ENCODE measurements around the gene DCDC2C.
"Not testable (repeated sequence)": the region's sequence is repeated elsewhere in the genome, so short reads cannot be mapped to it uniquely, and the experiment has no call there.

The DCDC2C gene

DNA sequence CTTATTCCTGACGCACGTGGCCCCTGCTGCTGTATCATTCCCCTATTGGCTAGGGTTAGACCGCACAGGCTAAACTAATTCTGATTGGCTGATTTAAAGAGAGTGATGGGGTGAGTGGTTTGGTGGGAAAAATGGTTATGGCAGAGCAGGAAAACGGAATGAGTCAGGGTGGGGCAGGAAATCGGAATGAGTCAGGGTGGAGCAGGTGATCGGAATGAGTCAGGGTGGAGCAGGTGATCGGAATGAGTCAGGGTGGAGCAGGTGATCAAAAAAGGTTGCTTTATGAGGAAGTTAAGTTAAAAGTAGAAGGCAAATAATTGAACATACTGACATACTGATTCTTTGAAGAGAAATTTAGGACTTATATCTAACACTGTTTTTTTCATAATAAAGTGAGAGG is 42.7 kb upstream of the DCDC2C start:
- not testable (repeated sequence) for H4K8ac ChIP-seq (ENCODE audit: low read length); H2BK120ac ChIP-seq (ENCODE audit: low read depth, low read length); H3K36me3 ChIP-seq (ENCODE audit: control insufficient read depth in 1 of 2, insufficient read depth in 2 of 2, low read depth in 1 of 2, low read length in 2 of 2); H2AFZ ChIP-seq (ENCODE audit: low read depth, low read length); H3K9ac ChIP-seq (ENCODE audit: low read length); H2AK5ac ChIP-seq (ENCODE audit: low read length, severe bottlenecking); H2BK15ac ChIP-seq (ENCODE audit: low read depth, poor library complexity, severe bottlenecking); H3K4ac ChIP-seq (ENCODE audit: low read depth in 1 of 2, low read length in 2 of 2); H3K23ac ChIP-seq (ENCODE audit: low read length in 2 of 2); H2BK5ac ChIP-seq (ENCODE audit: low read depth, low read length, poor library complexity, severe bottlenecking); H3K4me3 ChIP-seq (ENCODE audit: insufficient read depth in 1 of 2, low read depth in 1 of 2, low read length in 2 of 2); H3K14ac ChIP-seq (ENCODE audit: low read length in 2 of 2); H3K9me3 ChIP-seq (ENCODE audit: control insufficient read depth, low read length); H3K18ac ChIP-seq (ENCODE audit: low read depth in 1 of 2, low read length in 2 of 2); H3K79me1 ChIP-seq (replicated peaks; ENCODE audit: low read length, poor library complexity, severe bottlenecking); DNase-seq; H3K27ac ChIP-seq (ENCODE audit: low read length, poor library complexity, severe bottlenecking); H3K4me2 ChIP-seq (ENCODE audit: low read length, poor library complexity, severe bottlenecking); H4K91ac ChIP-seq (ENCODE audit: low read length); H2BK12ac ChIP-seq (ENCODE audit: low read length in 2 of 2)
- Histone ChIP-seq H3K27me3 (ENCODE audit: control insufficient read depth in 1 of 2, insufficient read depth in 1 of 2, low read length in 2 of 2) (peaks cover 2 to 14% of the 10 kb centered on the region in 2 experiments), H3K4me1 (ENCODE audit: control insufficient read depth, insufficient read depth, low read depth, low read length) (peaks cover 14% of the 10 kb centered on the region)
- WGBS, result 92% methylated on average over 7 of the region's 7 CpGs

DNA sequence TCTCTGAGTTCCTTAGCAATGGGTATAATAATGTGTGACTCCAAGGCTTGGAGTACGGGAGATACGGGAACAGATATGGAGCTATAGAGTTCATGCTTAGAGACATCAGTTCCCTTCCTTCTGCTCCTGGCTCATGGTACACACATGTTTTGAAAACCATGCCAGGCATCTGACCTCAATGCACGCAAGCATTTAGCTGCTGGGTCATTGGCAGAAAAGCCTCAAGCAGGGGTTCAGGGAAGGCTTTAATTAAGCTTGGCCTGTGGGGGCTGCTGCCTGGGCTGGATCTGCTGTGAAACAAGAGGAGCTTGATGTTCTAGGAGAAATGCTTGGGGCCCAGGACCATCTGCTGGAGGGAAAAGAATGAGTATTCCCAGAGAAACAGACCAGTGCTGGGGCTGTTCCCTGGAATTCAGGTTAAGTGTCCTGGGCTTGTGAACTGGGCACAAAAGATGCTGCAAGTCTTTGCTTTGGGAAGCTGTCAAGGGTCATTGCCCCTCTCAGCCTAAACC is 42.2 kb upstream of the DCDC2C start:
- no peak overlapping the region for H4K91ac ChIP-seq (ENCODE audit: low read length)
- no peak for DNase-seq
- no peak overlapping the region for H2BK5ac ChIP-seq (ENCODE audit: low read depth, low read length, poor library complexity, severe bottlenecking)
- H3K4me2 ChIP-seq (ENCODE audit: low read length, poor library complexity, severe bottlenecking), result no peak overlapping the region
- H3K27me3 ChIP-seq (ENCODE audit: control insufficient read depth in 1 of 2, insufficient read depth in 1 of 2, low read length in 2 of 2), result peaks cover 0 to 12% of the 10 kb centered on the region in 2 experiments
- H3K36me3 ChIP-seq (ENCODE audit: control insufficient read depth in 1 of 2, insufficient read depth in 2 of 2, low read depth in 1 of 2, low read length in 2 of 2), result no peaks in the 10 kb centered on the region
- no peak overlapping the region for H2AK5ac ChIP-seq (ENCODE audit: low read length, severe bottlenecking)
- H3K79me1 ChIP-seq (replicated peaks; ENCODE audit: low read length, poor library complexity, severe bottlenecking), result no peaks in the 10 kb centered on the region
- WGBS, result 100% methylated on average over 3 of the region's 3 CpGs
- no peak overlapping the region for H3K18ac ChIP-seq (ENCODE audit: low read depth in 1 of 2, low read length in 2 of 2)
- H3K27ac ChIP-seq (ENCODE audit: low read length, poor library complexity, severe bottlenecking), result no peak overlapping the region
- H2BK15ac ChIP-seq (ENCODE audit: low read depth, poor library complexity, severe bottlenecking), result no peak overlapping the region
- no peak overlapping the region for H3K9ac ChIP-seq (ENCODE audit: low read length)
- H3K4me1 ChIP-seq (ENCODE audit: control insufficient read depth, insufficient read depth, low read depth, low read length), result peaks cover 14% of the 10 kb centered on the region
- no peak overlapping the region for H3K4ac ChIP-seq (ENCODE audit: low read depth in 1 of 2, low read length in 2 of 2)
- no peak overlapping the region for H3K23ac ChIP-seq (ENCODE audit: low read length in 2 of 2)
- no peak overlapping the region for H3K4me3 ChIP-seq (ENCODE audit: insufficient read depth in 1 of 2, low read depth in 1 of 2, low read length in 2 of 2)
- no peak overlapping the region for H3K14ac ChIP-seq (ENCODE audit: low read length in 2 of 2)
- no peak overlapping the region for H2BK120ac ChIP-seq (ENCODE audit: low read depth, low read length)
- H2AFZ ChIP-seq (ENCODE audit: low read depth, low read length), result no peak overlapping the region
- no peaks in the 10 kb centered on the region for H3K9me3 ChIP-seq (ENCODE audit: control insufficient read depth, low read length)
- H2BK12ac ChIP-seq (ENCODE audit: low read length in 2 of 2), result no peak overlapping the region
- H4K8ac ChIP-seq (ENCODE audit: low read length), result no peak overlapping the region

DNA sequence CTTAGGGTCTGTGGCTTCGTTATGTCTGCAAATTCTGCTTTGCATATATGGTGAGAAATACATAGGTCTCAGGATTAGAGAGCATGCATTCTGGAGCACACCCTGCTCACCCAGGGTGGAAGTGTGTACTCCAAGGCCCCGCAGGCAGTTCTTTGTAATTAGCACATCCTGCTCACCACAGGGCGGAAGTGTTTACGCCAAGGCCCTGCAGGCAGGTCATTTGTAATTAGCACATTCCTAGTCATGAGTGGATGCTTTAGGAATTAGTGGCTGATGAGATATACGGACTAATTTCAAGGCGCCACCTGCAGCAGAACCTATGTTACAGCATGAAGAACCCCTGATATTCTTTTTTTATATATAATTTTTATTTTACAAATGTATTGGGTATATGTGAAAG is 41.1 kb upstream of the DCDC2C start:
- no peak for DNase-seq
- Histone ChIP-seq H4K91ac (ENCODE audit: low read length) (no peak overlapping the region), H3K4me2 (ENCODE audit: low read length, poor library complexity, severe bottlenecking) (no peak overlapping the region), H3K4me3 (ENCODE audit: insufficient read depth in 1 of 2, low read depth in 1 of 2, low read length in 2 of 2) (no peak overlapping the region), H2BK5ac (ENCODE audit: low read depth, low read length, poor library complexity, severe bottlenecking) (no peak overlapping the region), H2AFZ (ENCODE audit: low read depth, low read length) (no peak overlapping the region), H2BK120ac (ENCODE audit: low read depth, low read length) (no peak overlapping the region), H3K36me3 (ENCODE audit: control insufficient read depth in 1 of 2, insufficient read depth in 2 of 2, low read depth in 1 of 2, low read length in 2 of 2) (no peaks in the 10 kb centered on the region), H3K27me3 (ENCODE audit: control insufficient read depth in 1 of 2, insufficient read depth in 1 of 2, low read length in 2 of 2) (peaks cover 0 to 17% of the 10 kb centered on the region in 2 experiments), H3K9ac (ENCODE audit: low read length) (no peak overlapping the region), H3K14ac (ENCODE audit: low read length in 2 of 2) (no peak overlapping the region), H3K4ac (ENCODE audit: low read depth in 1 of 2, low read length in 2 of 2) (no peak overlapping the region), H3K23ac (ENCODE audit: low read length in 2 of 2) (no peak overlapping the region), H2BK12ac (ENCODE audit: low read length in 2 of 2) (no peak overlapping the region), H4K8ac (ENCODE audit: low read length) (no peak overlapping the region), H2BK15ac (ENCODE audit: low read depth, poor library complexity, severe bottlenecking) (no peak overlapping the region), H3K79me1 (replicated peaks; ENCODE audit: low read length, poor library complexity, severe bottlenecking) (no peaks in the 10 kb centered on the region), H3K18ac (ENCODE audit: low read depth in 1 of 2, low read length in 2 of 2) (no peak overlapping the region), H2AK5ac (ENCODE audit: low read length, severe bottlenecking) (no peak overlapping the region), H3K4me1 (ENCODE audit: control insufficient read depth, insufficient read depth, low read depth, low read length) (peaks cover 6% of the 10 kb centered on the region), H3K27ac (ENCODE audit: low read length, poor library complexity, severe bottlenecking) (no peak overlapping the region), H3K9me3 (ENCODE audit: control insufficient read depth, low read length) (no peaks in the 10 kb centered on the region)
- WGBS, result 71% methylated on average over 4 of the region's 6 CpGs

DNA sequence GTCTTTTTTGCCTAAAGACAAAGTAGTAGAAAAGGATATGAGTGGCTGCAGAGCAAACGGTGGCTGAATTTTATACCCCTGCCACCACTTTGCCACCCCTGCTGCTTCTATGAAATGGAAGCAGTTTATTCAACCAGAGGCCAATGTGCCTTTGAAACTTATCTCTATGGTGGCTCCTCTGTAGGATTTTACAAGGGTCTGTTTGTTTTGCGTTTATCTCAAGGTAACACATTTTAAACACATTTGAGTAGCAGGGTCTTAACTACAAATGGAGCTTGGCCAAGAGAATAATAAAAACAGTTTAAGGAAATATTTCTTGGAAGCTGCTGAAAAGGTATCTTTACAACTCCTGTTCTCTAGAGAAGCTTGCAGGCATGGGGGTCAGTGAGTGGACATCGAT is 39.3 kb upstream of the DCDC2C start:
- H3K36me3 ChIP-seq (ENCODE audit: control insufficient read depth in 1 of 2, insufficient read depth in 2 of 2, low read depth in 1 of 2, low read length in 2 of 2), result no peaks in the 10 kb centered on the region
- H2BK12ac ChIP-seq (ENCODE audit: low read length in 2 of 2), result no peak overlapping the region
- no peaks in the 10 kb centered on the region for H3K79me1 ChIP-seq (replicated peaks; ENCODE audit: low read length, poor library complexity, severe bottlenecking)
- no peak overlapping the region for H2BK5ac ChIP-seq (ENCODE audit: low read depth, low read length, poor library complexity, severe bottlenecking)
- H2BK120ac ChIP-seq (ENCODE audit: low read depth, low read length), result no peak overlapping the region
- H3K27me3 ChIP-seq (ENCODE audit: control insufficient read depth in 1 of 2, insufficient read depth in 1 of 2, low read length in 2 of 2), result peaks cover 0 to 18% of the 10 kb centered on the region in 2 experiments
- H2AK5ac ChIP-seq (ENCODE audit: low read length, severe bottlenecking), result no peak overlapping the region
- H3K9ac ChIP-seq (ENCODE audit: low read length), result no peak overlapping the region
- no peak overlapping the region for H3K23ac ChIP-seq (ENCODE audit: low read length in 2 of 2)
- no peak overlapping the region for H3K14ac ChIP-seq (ENCODE audit: low read length in 2 of 2)
- no peak overlapping the region for H3K4ac ChIP-seq (ENCODE audit: low read depth in 1 of 2, low read length in 2 of 2)
- H3K4me1 ChIP-seq (ENCODE audit: control insufficient read depth, insufficient read depth, low read depth, low read length), result no peaks in the 10 kb centered on the region
- no peak overlapping the region for H4K91ac ChIP-seq (ENCODE audit: low read length)
- no peak overlapping the region for H2AFZ ChIP-seq (ENCODE audit: low read depth, low read length)
- no peaks in the 10 kb centered on the region for H3K9me3 ChIP-seq (ENCODE audit: control insufficient read depth, low read length)
- no peak overlapping the region for H4K8ac ChIP-seq (ENCODE audit: low read length)
- no peak overlapping the region for H3K4me3 ChIP-seq (ENCODE audit: insufficient read depth in 1 of 2, low read depth in 1 of 2, low read length in 2 of 2)
- no peak overlapping the region for H3K4me2 ChIP-seq (ENCODE audit: low read length, poor library complexity, severe bottlenecking)
- DNase-seq, result no peak
- no peak overlapping the region for H2BK15ac ChIP-seq (ENCODE audit: low read depth, poor library complexity, severe bottlenecking)
- no peak overlapping the region for H3K27ac ChIP-seq (ENCODE audit: low read length, poor library complexity, severe bottlenecking)
- H3K18ac ChIP-seq (ENCODE audit: low read depth in 1 of 2, low read length in 2 of 2), result no peak overlapping the region
- 69% methylated on average over 2 of the region's 3 CpGs for WGBS

All from mesenchymal stem cell (in vitro differentiated cells and primary cell).